ENCODE results near the gene PLG. TPM values are rescaled to one million over a fixed set of nuclear protein-coding genes. Genes with fewer than 3 reads are reported as not detected.
"Not testable (repeated sequence)": the region's sequence is repeated elsewhere in the genome, so short reads cannot be mapped to it uniquely, and the experiment has no call there.

PLG gene
- total RNA-seq, 4 donors from 2014 or later = not detected

GRCh38 chr6:160739955-160740354 lies 37.9 kb downstream of the PLG start:
- intact Hi-C loops (cut with DNase I; ENCODE audit: low total_unique reads) = no loop called here
- H3K4me3 ChIP-seq = no peak overlapping the region
- H3K27me3 ChIP-seq = no peaks in the 10 kb centered on the region
- 84 to 93% methylated on average over 3 to 6 of the region's 6 CpGs for WGBS, 2 donors (ENCODE audit: low coverage in 1 of 2)
- H3K27ac ChIP-seq = no peak overlapping the region
- DNase-seq = no peak
- TF ChIP-seq POLR2AphosphoS5 (IDR thresholded peaks at IDR 0.05) (no peak), POLR2A (IDR thresholded peaks at IDR 0.05) (no peak), CTCF (IDR thresholded peaks at IDR 0.05) (no peak), EP300 (IDR thresholded peaks at IDR 0.05; ENCODE audit: low read depth) (no peak)
- in situ Hi-C loops (cut with MboI; ENCODE audit: low pct_ligation_motif_present in 1 of 4, low pct_unique_long_range_greater_than_20kb in 1 of 4, low sequenced_read_pairs in 3 of 4) = loop anchor here (25.0 kb wide), 2 partner anchors 622 to 647 kb away; no protein-coding TSS in a partner anchor
- no peaks in the 10 kb centered on the region for H3K4me1 ChIP-seq
- H3K9me3 ChIP-seq = peaks cover 0 to 3% of the 10 kb centered on the region in 2 donors
- no peaks in the 10 kb centered on the region for H3K36me3 ChIP-seq

- H3K36me3 ChIP-seq; H3K4me3 ChIP-seq; H3K27ac ChIP-seq; H3K9me3 ChIP-seq; DNase-seq; H3K27me3 ChIP-seq; intact Hi-C loops (cut with DNase I; ENCODE audit: low total_unique reads); H3K4me1 ChIP-seq: not testable (repeated sequence)
- in situ Hi-C loops (cut with MboI; ENCODE audit: low pct_ligation_motif_present in 1 of 4, low pct_unique_long_range_greater_than_20kb in 1 of 4, low sequenced_read_pairs in 3 of 4) = loop anchor here (25.0 kb wide), 2 partner anchors 621 to 646 kb away; no protein-coding TSS in a partner anchor
- 81 to 82% methylated on average over 5 to 7 of the region's 7 CpGs for WGBS, 2 donors (ENCODE audit: low coverage in 1 of 2)
Observed at GRCh38 chr6:160741012-160741411, 39.0 kb downstream of the PLG start.

- TF ChIP-seq EP300 (IDR thresholded peaks at IDR 0.05; ENCODE audit: low read depth) (no peak), POLR2AphosphoS5 (IDR thresholded peaks at IDR 0.05) (no peak), CTCF (IDR thresholded peaks at IDR 0.05) (no peak), POLR2A (IDR thresholded peaks at IDR 0.05) (no peak)
- H3K4me3 ChIP-seq = no peak overlapping the region
- 76 to 80% methylated on average over 1 to 2 of the region's 2 CpGs for WGBS, 2 donors (ENCODE audit: low coverage in 1 of 2)
Observed at GRCh38 chr6:160742090-160742489, 40.0 kb downstream of the PLG start.

GRCh38 chr6:160750276-160750689 lies 48.2 kb downstream of the PLG start:
- TF ChIP-seq EP300 (IDR thresholded peaks at IDR 0.05; ENCODE audit: low read depth) = no peak
- no peak for TF ChIP-seq POLR2A (IDR thresholded peaks at IDR 0.05)
- no peak for TF ChIP-seq CTCF (IDR thresholded peaks at IDR 0.05)
- no peak for TF ChIP-seq POLR2AphosphoS5 (IDR thresholded peaks at IDR 0.05)
- no peaks in the 10 kb centered on the region for H3K9me3 ChIP-seq
- no peaks in the 10 kb centered on the region for H3K4me1 ChIP-seq
- 41 to 60% methylated on average over 1 to 5 of the region's 5 CpGs for WGBS, 2 donors (ENCODE audit: low coverage in 1 of 2)
- intact Hi-C loops (cut with DNase I; ENCODE audit: low total_unique reads) = no loop called here
- H3K36me3 ChIP-seq = no peaks in the 10 kb centered on the region
- no peak for DNase-seq
- no peak overlapping the region for H3K27ac ChIP-seq
- H3K27me3 ChIP-seq = peaks cover 4% of the 10 kb centered on the region
- in situ Hi-C loops (cut with MboI; ENCODE audit: low pct_ligation_motif_present in 1 of 4, low pct_unique_long_range_greater_than_20kb in 1 of 4, low sequenced_read_pairs in 3 of 4) = no loop called here
- no peak overlapping the region for H3K4me3 ChIP-seq

More at GRCh38 chr6:160742090-160742489, 40.0 kb downstream of the PLG start:
- Histone ChIP-seq H3K27me3 (no peaks in the 10 kb centered on the region), H3K4me1 (no peaks in the 10 kb centered on the region), H3K36me3 (no peaks in the 10 kb centered on the region), H3K9me3 (peaks cover 0 to 3% of the 10 kb centered on the region in 2 donors), H3K27ac (no peak overlapping the region)
- no peak for DNase-seq
- intact Hi-C loops (cut with DNase I; ENCODE audit: low total_unique reads) = no loop called here
- in situ Hi-C loops (cut with MboI; ENCODE audit: low pct_ligation_motif_present in 1 of 4, low pct_unique_long_range_greater_than_20kb in 1 of 4, low sequenced_read_pairs in 3 of 4) = loop anchor here (25.0 kb wide), 2 partner anchors 620 to 645 kb away; no protein-coding TSS in a partner anchor

DNA sequence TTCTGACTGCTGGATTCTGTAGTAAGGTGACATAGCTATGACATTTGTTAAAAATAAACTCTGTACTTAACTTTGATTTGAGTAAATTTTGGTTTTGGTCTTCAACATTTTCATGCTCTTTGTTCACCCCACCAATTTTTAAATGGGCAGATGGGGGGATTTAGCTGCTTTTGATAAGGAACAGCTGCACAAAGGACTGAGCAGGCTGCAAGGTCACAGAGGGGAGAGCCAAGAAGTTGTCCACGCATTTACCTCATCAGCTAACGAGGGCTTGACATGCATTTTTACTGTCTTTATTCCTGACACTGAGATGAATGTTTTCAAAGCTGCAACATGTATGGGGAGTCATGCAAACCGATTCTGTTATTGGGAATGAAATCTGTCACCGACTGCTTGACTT lies 51.2 kb downstream of the PLG start:
- H3K4me3 ChIP-seq; H3K27me3 ChIP-seq; H3K9me3 ChIP-seq; H3K4me1 ChIP-seq; H3K36me3 ChIP-seq; intact Hi-C loops (cut with DNase I; ENCODE audit: low total_unique reads); DNase-seq; in situ Hi-C loops (cut with MboI; ENCODE audit: low pct_ligation_motif_present in 1 of 4, low pct_unique_long_range_greater_than_20kb in 1 of 4, low sequenced_read_pairs in 3 of 4); H3K27ac ChIP-seq: not testable (repeated sequence)
- 66 to 69% methylated on average over 2 to 4 of the region's 4 CpGs for WGBS, 2 donors (ENCODE audit: low coverage in 1 of 2)

Measured in transverse colon (tissue), 4 donors.